Transverse colon (tissue), 3 donors: Measurements from ENCODE around the gene SLC43A1.

Experiments used
- CTCF ChIP-seq, 5 experiments: fragments of 200-600 bp in 3 of 5; fragments of 450-650 bp in 2 of 5; sonication (generic) in 3 of 5; IDR thresholded peaks; 1 replicate in 2 of 5; 2 replicates in 3 of 5; pipeline ENCODE4 v1.5.1; 2016 to 2017; ENCODE audit warnings: antibody characterized with exemption in 5 of 5, inconsistent platforms in 3 of 5, mild to moderate bottlenecking in 2 of 5, moderate library complexity in 1 of 5
- POLR2A ChIP-seq: fragments of 450-650 bp; IDR thresholded peaks from one replicate; pipeline ENCODE4 v1.6.1; 2016; ENCODE audit warnings: antibody characterized with exemption, mild to moderate bottlenecking, moderate library complexity

GRCh38 chr11:57504511-57504910 is 11.0 kb downstream of the SLC43A1 start:
- TF ChIP-seq CTCF (IDR thresholded peaks at IDR 0.05) (no peak), POLR2A (no peak)
